ENCODE measurements around the gene ZNF584.

Gene ZNF584

DNA sequence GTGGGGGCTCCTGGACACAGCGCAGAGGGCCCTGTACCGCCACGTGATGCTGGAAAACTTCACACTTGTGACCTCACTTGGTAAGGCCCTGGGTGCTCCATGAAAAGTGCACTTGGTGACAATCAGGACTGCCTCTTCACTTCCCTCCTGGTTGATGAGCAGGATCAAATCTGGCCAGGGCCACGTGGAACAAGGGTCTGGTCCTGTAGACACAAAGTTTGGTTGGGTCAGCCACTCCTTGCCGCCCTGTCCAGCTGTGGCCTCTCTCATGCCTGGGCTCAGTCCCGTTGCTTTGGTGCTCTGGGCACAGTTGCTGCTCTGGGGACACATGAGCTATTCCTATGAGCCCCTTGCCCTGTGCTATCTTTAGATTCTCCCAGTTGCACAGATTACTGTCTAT lies 45.3 kb downstream of the ZNF584 start:
- H3K4me2 ChIP-seq (ENCODE audit: low read depth, low read length, poor library complexity, severe bottlenecking): no peak overlapping the region
- H2AFZ ChIP-seq (ENCODE audit: low read length): no peak overlapping the region
- H3K9ac ChIP-seq (ENCODE audit: low read depth, low read length, poor library complexity, severe bottlenecking): no peak overlapping the region
- H4K20me1 ChIP-seq (ENCODE audit: insufficient read depth, low read length, poor library complexity, severe bottlenecking): no peaks in the 10 kb centered on the region
- H3K9me3 ChIP-seq (ENCODE audit: insufficient read depth, low read depth, low read length): peaks cover 4% of the 10 kb centered on the region; the same call in 1 of the 2 replicates
- H3K79me2 ChIP-seq (ENCODE audit: insufficient read depth, low read length): no peaks in the 10 kb centered on the region
- H3K27me3 ChIP-seq (ENCODE audit: insufficient read depth, low read length, poor library complexity, severe bottlenecking): no peaks in the 10 kb centered on the region
- peaks cover 14% of the 10 kb centered on the region for H3K4me1 ChIP-seq (ENCODE audit: insufficient read depth, low read length, poor library complexity, severe bottlenecking)
- H3K9me2 ChIP-seq (replicated peaks; ENCODE audit: low read depth, low read length): no peaks in the 10 kb centered on the region
- no peaks in the 10 kb centered on the region for H3F3A ChIP-seq (ENCODE audit: low read depth)
- H3K36me3 ChIP-seq (ENCODE audit: insufficient read depth, low read length): no peaks in the 10 kb centered on the region
- H3K4me3 ChIP-seq (ENCODE audit: low read length, poor library complexity, severe bottlenecking): no peak overlapping the region
- no peak for TF ChIP-seq EZH2phosphoT487 (IDR thresholded peaks at IDR 0.05; ENCODE audit: borderline replicate concordance)
- TF ChIP-seq, protein P1, sequence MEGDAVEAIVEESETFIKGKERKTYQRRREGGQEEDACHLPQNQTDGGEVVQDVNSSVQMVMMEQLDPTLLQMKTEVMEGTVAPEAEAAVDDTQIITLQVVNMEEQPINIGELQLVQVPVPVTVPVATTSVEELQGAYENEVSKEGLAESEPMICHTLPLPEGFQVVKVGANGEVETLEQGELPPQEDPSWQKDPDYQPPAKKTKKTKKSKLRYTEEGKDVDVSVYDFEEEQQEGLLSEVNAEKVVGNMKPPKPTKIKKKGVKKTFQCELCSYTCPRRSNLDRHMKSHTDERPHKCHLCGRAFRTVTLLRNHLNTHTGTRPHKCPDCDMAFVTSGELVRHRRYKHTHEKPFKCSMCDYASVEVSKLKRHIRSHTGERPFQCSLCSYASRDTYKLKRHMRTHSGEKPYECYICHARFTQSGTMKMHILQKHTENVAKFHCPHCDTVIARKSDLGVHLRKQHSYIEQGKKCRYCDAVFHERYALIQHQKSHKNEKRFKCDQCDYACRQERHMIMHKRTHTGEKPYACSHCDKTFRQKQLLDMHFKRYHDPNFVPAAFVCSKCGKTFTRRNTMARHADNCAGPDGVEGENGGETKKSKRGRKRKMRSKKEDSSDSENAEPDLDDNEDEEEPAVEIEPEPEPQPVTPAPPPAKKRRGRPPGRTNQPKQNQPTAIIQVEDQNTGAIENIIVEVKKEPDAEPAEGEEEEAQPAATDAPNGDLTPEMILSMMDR (conservative IDR thresholded peaks at IDR 0.05; ENCODE audit: low read length): no peak

DNA sequence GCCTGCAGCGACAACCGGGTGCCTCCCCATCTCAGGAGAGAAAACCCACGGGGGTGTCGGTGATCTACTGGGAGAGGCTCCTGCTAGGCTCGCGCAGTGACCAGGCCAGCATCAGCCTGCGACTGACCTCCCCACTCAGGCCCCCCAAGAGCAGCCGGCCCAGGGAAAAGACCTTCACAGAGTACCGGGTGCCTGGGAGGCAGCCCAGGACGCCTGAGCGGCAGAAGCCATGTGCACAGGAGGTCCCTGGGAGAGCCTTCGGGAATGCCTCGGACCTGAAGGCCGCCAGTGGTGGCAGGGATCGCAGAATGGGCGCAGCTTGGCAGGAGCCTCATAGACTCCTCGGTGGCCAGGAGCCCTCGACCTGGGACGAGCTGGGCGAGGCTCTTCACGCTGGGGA lies 46.9 kb downstream of the ZNF584 start:
- peaks cover 14% of the 10 kb centered on the region for H3K4me1 ChIP-seq (ENCODE audit: insufficient read depth, low read length, poor library complexity, severe bottlenecking)
- H3K27me3 ChIP-seq (ENCODE audit: insufficient read depth, low read length, poor library complexity, severe bottlenecking): no peaks in the 10 kb centered on the region
- no peak overlapping the region for H3K4me3 ChIP-seq (ENCODE audit: low read length, poor library complexity, severe bottlenecking)
- H3K79me2 ChIP-seq (ENCODE audit: insufficient read depth, low read length): no peaks in the 10 kb centered on the region
- H3K9me2 ChIP-seq (replicated peaks; ENCODE audit: low read depth, low read length): no peaks in the 10 kb centered on the region
- H3K36me3 ChIP-seq (ENCODE audit: insufficient read depth, low read length): no peaks in the 10 kb centered on the region
- H3K9ac ChIP-seq (ENCODE audit: low read depth, low read length, poor library complexity, severe bottlenecking): no peak overlapping the region
- H3K4me2 ChIP-seq (ENCODE audit: low read depth, low read length, poor library complexity, severe bottlenecking): no peak overlapping the region
- no peaks in the 10 kb centered on the region for H4K20me1 ChIP-seq (ENCODE audit: insufficient read depth, low read length, poor library complexity, severe bottlenecking)
- no peaks in the 10 kb centered on the region for H3K9me3 ChIP-seq (ENCODE audit: insufficient read depth, low read depth, low read length)
- H3F3A ChIP-seq (ENCODE audit: low read depth): no peaks in the 10 kb centered on the region
- no peak for TF ChIP-seq EZH2phosphoT487 (IDR thresholded peaks at IDR 0.05; ENCODE audit: borderline replicate concordance)
- TF ChIP-seq, protein P1 (conservative IDR thresholded peaks at IDR 0.05; ENCODE audit: low read length): no peak
- H2AFZ ChIP-seq (ENCODE audit: low read length): no peak overlapping the region

DNA sequence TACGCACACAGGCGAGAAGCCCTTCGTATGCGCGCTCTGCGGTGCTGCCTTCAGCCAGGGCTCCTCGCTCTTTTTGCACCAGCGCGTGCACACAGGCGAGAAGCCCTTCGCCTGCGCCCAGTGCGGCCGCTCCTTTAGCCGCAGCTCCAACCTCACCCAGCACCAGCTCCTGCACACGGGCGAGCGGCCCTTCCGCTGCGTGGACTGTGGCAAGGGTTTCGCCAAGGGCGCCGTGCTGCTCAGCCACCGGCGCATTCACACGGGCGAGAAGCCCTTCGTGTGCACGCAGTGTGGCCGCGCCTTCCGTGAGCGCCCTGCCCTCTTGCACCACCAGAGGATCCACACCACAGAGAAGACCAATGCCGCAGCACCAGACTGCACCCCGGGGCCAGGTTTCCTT lies 47.7 kb downstream of the ZNF584 start:
- Histone ChIP-seq H2AFZ (ENCODE audit: low read length) (no peak overlapping the region), H3K9ac (ENCODE audit: low read depth, low read length, poor library complexity, severe bottlenecking) (no peak overlapping the region), H3K9me3 (ENCODE audit: insufficient read depth, low read depth, low read length) (no peaks in the 10 kb centered on the region), H3K36me3 (ENCODE audit: insufficient read depth, low read length) (no peaks in the 10 kb centered on the region), H3F3A (ENCODE audit: low read depth) (no peaks in the 10 kb centered on the region), H3K4me2 (ENCODE audit: low read depth, low read length, poor library complexity, severe bottlenecking) (no peak overlapping the region), H3K27me3 (ENCODE audit: insufficient read depth, low read length, poor library complexity, severe bottlenecking) (no peaks in the 10 kb centered on the region), H4K20me1 (ENCODE audit: insufficient read depth, low read length, poor library complexity, severe bottlenecking) (no peaks in the 10 kb centered on the region), H3K79me2 (ENCODE audit: insufficient read depth, low read length) (no peaks in the 10 kb centered on the region), H3K4me3 (ENCODE audit: low read length, poor library complexity, severe bottlenecking) (no peak overlapping the region), H3K9me2 (replicated peaks; ENCODE audit: low read depth, low read length) (no peaks in the 10 kb centered on the region), H3K4me1 (ENCODE audit: insufficient read depth, low read length, poor library complexity, severe bottlenecking) (peaks cover 9% of the 10 kb centered on the region)
- TF ChIP-seq EZH2phosphoT487 (IDR thresholded peaks at IDR 0.05; ENCODE audit: borderline replicate concordance): no peak
- TF ChIP-seq, protein P1 (conservative IDR thresholded peaks at IDR 0.05; ENCODE audit: low read length): no peak

All from Loucy (cell line).